ENCODE data around the gene SNRPA. TPM values are rescaled to one million over a fixed set of nuclear protein-coding genes. Genes with fewer than 3 reads are reported as not detected.

The SNRPA gene
- total RNA-seq, 1 experiment from 2014 or later, result 162 TPM

- in situ Hi-C loops (cut with HindIII; ENCODE audit: low sequenced_read_pairs), result no loop called here
- DNase-seq (ENCODE audit: low spot score), result no peak
Observed at GRCh38 chr19:40797166-40797962, 46.4 kb downstream of the SNRPA start.

- DNase-seq (ENCODE audit: low spot score), result peak; percentile 75
- in situ Hi-C loops (cut with HindIII; ENCODE audit: low sequenced_read_pairs), result no loop called here
Observed at GRCh38 chr19:40797963-40798682, 47.1 kb downstream of the SNRPA start.

GRCh38 chr19:40798683-40799557 lies 47.9 kb downstream of the SNRPA start, which contains the start of gene EGLN2:
Gene EGLN2 (plus strand): TSS chr19:40799191. CDS start chr19:40800573, 1,382 bp downstream.
- in situ Hi-C loops (cut with HindIII; ENCODE audit: low sequenced_read_pairs), result no loop called here
- DNase-seq (ENCODE audit: low spot score), result peak; percentile 100

- in situ Hi-C loops (cut with HindIII; ENCODE audit: low sequenced_read_pairs), result no loop called here
Observed at GRCh38 chr19:40799558-40800338, 48.7 kb downstream of the SNRPA start.

GRCh38 chr19:40800339-40800996 lies 49.5 kb downstream of the SNRPA start:
- in situ Hi-C loops (cut with HindIII; ENCODE audit: low sequenced_read_pairs), result no loop called here
- no peak for DNase-seq (ENCODE audit: low spot score)

More at GRCh38 chr19:40799558-40800338, 48.7 kb downstream of the SNRPA start:
- peak; percentile 19 for DNase-seq (ENCODE audit: low spot score)

- peak; percentile 14 for DNase-seq (ENCODE audit: low spot score)
- in situ Hi-C loops (cut with HindIII; ENCODE audit: low sequenced_read_pairs), result no loop called here
Observed at GRCh38 chr19:40800997-40801377, 50.0 kb downstream of the SNRPA start.

GRCh38 chr19:40801426-40802299 lies 50.7 kb downstream of the SNRPA start:
- in situ Hi-C loops (cut with HindIII; ENCODE audit: low sequenced_read_pairs), result no loop called here

GRCh38 chr19:40802300-40803169 lies 51.5 kb downstream of the SNRPA start:
- in situ Hi-C loops (cut with HindIII; ENCODE audit: low sequenced_read_pairs), result no loop called here
- peak; percentile 75 for DNase-seq (ENCODE audit: low spot score)

More at GRCh38 chr19:40801426-40802299, 50.7 kb downstream of the SNRPA start:
- peak; percentile 21 for DNase-seq (ENCODE audit: low spot score)

- DNase-seq (ENCODE audit: low spot score), result no peak
- in situ Hi-C loops (cut with HindIII; ENCODE audit: low sequenced_read_pairs), result no loop called here
Observed at GRCh38 chr19:40803170-40803856, 52.3 kb downstream of the SNRPA start.

- peak; percentile 37 for DNase-seq (ENCODE audit: low spot score)
- in situ Hi-C loops (cut with HindIII; ENCODE audit: low sequenced_read_pairs), result no loop called here
Observed at GRCh38 chr19:40803857-40804782, 53.1 kb downstream of the SNRPA start.

- DNase-seq (ENCODE audit: low spot score), result peak; percentile 59
- in situ Hi-C loops (cut with HindIII; ENCODE audit: low sequenced_read_pairs), result no loop called here
Observed at GRCh38 chr19:40804783-40805242, 53.8 kb downstream of the SNRPA start.

- in situ Hi-C loops (cut with HindIII; ENCODE audit: low sequenced_read_pairs), result no loop called here
- peak; percentile 51 for DNase-seq (ENCODE audit: low spot score)
Observed at GRCh38 chr19:40805258-40805868, 54.4 kb downstream of the SNRPA start.

GRCh38 chr19:40806423-40807146 lies 55.6 kb downstream of the SNRPA start:
- peak; percentile 98 for DNase-seq (ENCODE audit: low spot score)
- in situ Hi-C loops (cut with HindIII; ENCODE audit: low sequenced_read_pairs), result no loop called here
